K562 (cell line): ENCODE data around the gene SEC23IP. TPM values are rescaled to one million over a fixed set of nuclear protein-coding genes. Genes with fewer than 3 reads are reported as not detected.

Experiments
- ARID2 ChIP-seq: fragments of 450-650 bp; IDR thresholded peaks from 2 replicates; pipeline ENCODE4 v1.6.1; 2017; ENCODE audit warnings: antibody characterized with exemption, mild to moderate bottlenecking
- CHD4 ChIP-seq: fragments of 200-600 bp; sonication (generic); IDR thresholded peaks from 3 replicates; pipeline ENCODE4 v1.6.1; 2012; ENCODE audit warnings: low read depth, mild to moderate bottlenecking, mixed read lengths, low read length, inconsistent platforms; ENCODE audit not compliant: insufficient read depth, insufficient replicate concordance, poor library complexity, severe bottlenecking
- KAT2B ChIP-seq: IDR thresholded peaks from one replicate; pipeline ENCODE4 v1.6.1; 2012; ENCODE audit warnings: low read depth, mild to moderate bottlenecking, control low read depth, inconsistent platforms, low read length, moderate library complexity
- LCOR ChIP-seq: sonication (generic); formaldehyde crosslinking; IDR thresholded peaks from 2 replicates; pipeline ENCODE4 v1.8.0; 2022; ENCODE audit warnings: mild to moderate bottlenecking, missing genetic modification reagents
- MAFK ChIP-seq: IDR thresholded peaks from 2 replicates; pipeline ENCODE4 v1.6.1; 2011; ENCODE audit warnings: low read length, improper control_type of control experiment
- MYC ChIP-seq, 2 experiments: fragments of 250-450 bp in 1 of 2; sonication (Bioruptor Pico) in 1 of 2; IDR thresholded peaks; 2 replicates each; pipeline versions ENCODE4 v1.5.1 to v1.6.1; 2012 to 2021; ENCODE audit warnings: low read depth in 2 of 2, borderline replicate concordance in 1 of 2, improper control_type of control experiment in 1 of 2, low read length in 1 of 2, mild to moderate bottlenecking in 1 of 2, moderate library complexity in 1 of 2
- NR2C2 ChIP-seq, 2 experiments: fragments of 200-800 bp in 1 of 2; sonication (Bioruptor generic) in 1 of 2; sonication (generic) in 1 of 2; formaldehyde crosslinking in 1 of 2; IDR thresholded peaks; 2 replicates each; pipeline versions ENCODE4 v1.6.1 to v1.8.0; 2016 to 2022; ENCODE audit warnings: mild to moderate bottlenecking in 1 of 2, missing compliant biosample characterization in 1 of 2, missing genetic modification characterization in 1 of 2, missing genetic modification reagents in 1 of 2
- RB1 ChIP-seq: fragments of 450-650 bp; IDR thresholded peaks from 2 replicates; pipeline ENCODE4 v1.6.1; 2017; ENCODE audit warnings: low read depth, mild to moderate bottlenecking
- SFPQ ChIP-seq: fragments of 200-400 bp; formaldehyde crosslinking; IDR thresholded peaks from 2 replicates; pipeline ENCODE4 v1.6.1; 2017; ENCODE audit warnings: mild to moderate bottlenecking, low read depth, low read length, moderate library complexity
- SNAPC5 ChIP-seq: fragments of 250-450 bp; sonication (Bioruptor Pico); IDR thresholded peaks from 2 replicates; pipeline ENCODE4 v1.8.0; 2021; ENCODE audit warnings: moderate library complexity, mild to moderate bottlenecking, inconsistent platforms
- SP1 ChIP-seq: sonication (generic); formaldehyde crosslinking; IDR thresholded peaks from 2 replicates; pipeline ENCODE4 v1.8.1; 2022; ENCODE audit warnings: mild to moderate bottlenecking, missing genetic modification reagents
- THAP12 ChIP-seq: fragments of 250-450 bp; sonication (Bioruptor Pico); IDR thresholded peaks from 2 replicates; pipeline ENCODE4 v1.9.0; 2021; ENCODE audit warnings: mild to moderate bottlenecking, inconsistent platforms
- UBTF ChIP-seq, 2 experiments: IDR thresholded peaks; 2 replicates each; pipeline ENCODE4 v1.6.1; 2012; ENCODE audit warnings: improper control_type of control experiment in 2 of 2, low read depth in 2 of 2, low read length in 2 of 2, borderline replicate concordance in 1 of 2
- YBX1 ChIP-seq: fragments of 450-650 bp; IDR thresholded peaks from 2 replicates; pipeline ENCODE4 v1.7.1; 2016; ENCODE audit warnings: mild to moderate bottlenecking
- ZNF212 ChIP-seq: fragments of 450-650 bp; formaldehyde crosslinking; IDR thresholded peaks from 2 replicates; pipeline ENCODE4 v1.4.0; 2020; ENCODE audit warnings: mild to moderate bottlenecking
- ZNF316 ChIP-seq: fragments of 450-650 bp; IDR thresholded peaks from 2 replicates; pipeline ENCODE4 v1.6.1; 2016
- ZNF639 ChIP-seq, 2 experiments: fragments of 200-800 bp in 1 of 2; sonication (Bioruptor generic) in 1 of 2; sonication (generic) in 1 of 2; formaldehyde crosslinking in 1 of 2; IDR thresholded peaks in 1 of 2; conservative IDR thresholded peaks in 1 of 2; 2 replicates each; pipeline versions ENCODE4 v1.5.0 to v1.6.1; 2016 to 2020; ENCODE audit warnings: missing compliant biosample characterization in 1 of 2, missing genetic modification characterization in 1 of 2, missing genetic modification reagents in 1 of 2
- polyA plus RNA-seq, 8 experiments: library from polyadenylated mRNA; depleted of rRNA in 4 of 8; stranded (reverse) in 5 of 8; unstranded in 3 of 8; fragments of >200 nt; fragmentation: Nextera tagmentation in 2 of 8; fragmentation: Illumina TruSeq in 1 of 8; extraction: Ambion mirVana in 2 of 8; extraction: Trizol in 1 of 8; gene quantifications; 2 replicates each; pipeline versions ENCODE4 v1.2.1 to v1.2.3, GENCODE V29; 2011 to 2014; ENCODE audit warnings: inconsistent platforms in 1 of 8, missing spikeins in 1 of 8
- total RNA-seq, 7 experiments: library from RNA; depleted of rRNA in 6 of 7; stranded (reverse); fragments of >200 nt in 6 of 7; fragmentation: Illumina TruSeq in 2 of 7; extraction: Trizol in 2 of 7; gene quantifications; 2 replicates each; pipeline versions ENCODE4 v1.2.1 to v1.2.3, GENCODE V29; 2011 to 2021; ENCODE audit warnings: low replicate concordance in 1 of 7

The SEC23IP gene
- total and polyA plus RNA-seq, 9 of the 15 experiments (the other 6 are each of a cell fraction or from before 2014, with no cell fraction given) = 15.8 to 38.4 (median 22.5) TPM

GRCh38 chr10:119872860-119873681 is 19.5 kb upstream of the SEC23IP start (continued):
- TF ChIP-seq SFPQ (no peak), RB1 (no peak), SP1 (CRISPR knock-in tag) (no peak), LCOR (CRISPR knock-in tag) (no peak), UBTF (IDR thresholded peaks at IDR 0.05; ENCODE audit: borderline replicate concordance in 1 of 2, low read depth in 2 of 2, low read length in 2 of 2) (peak in 1 of 2 experiments; percentile 53; a peak in 2 of 4 replicates), ARID2 (no peak), ZNF212 (CRISPR knock-in tag) (no peak), ZNF316 (peak; percentile 99), CHD4 (no peak), NR2C2 (CRISPR knock-in tag; IDR thresholded peaks at IDR 0.05) (no peak), NR2C2 (tag; IDR thresholded peaks at IDR 0.05) (peak; percentile 75), YBX1 (no peak), THAP12 (CRISPR knock-in tag) (no peak; the same call in 1 of the 2 replicates), KAT2B (no peak), MAFK (peak; percentile 98), MYC (IDR thresholded peaks at IDR 0.05; ENCODE audit: low read depth, low read length) (peak; percentile 57), MYC (CRISPR knock-in tag; IDR thresholded peaks at IDR 0.05; ENCODE audit: borderline replicate concordance, low read depth) (no peak), SNAPC5 (CRISPR knock-in tag) (no peak), ZNF639 (CRISPR knock-in tag; conservative IDR thresholded peaks at IDR 0.05 in 1 of 2, IDR thresholded peaks at IDR 0.05 in 1 of 2) (peak in 1 of 2 experiments; percentile 56; a peak in 1 of 4 replicates)
